ENCODE data around the gene CALM1.

The CALM1 gene

DNA sequence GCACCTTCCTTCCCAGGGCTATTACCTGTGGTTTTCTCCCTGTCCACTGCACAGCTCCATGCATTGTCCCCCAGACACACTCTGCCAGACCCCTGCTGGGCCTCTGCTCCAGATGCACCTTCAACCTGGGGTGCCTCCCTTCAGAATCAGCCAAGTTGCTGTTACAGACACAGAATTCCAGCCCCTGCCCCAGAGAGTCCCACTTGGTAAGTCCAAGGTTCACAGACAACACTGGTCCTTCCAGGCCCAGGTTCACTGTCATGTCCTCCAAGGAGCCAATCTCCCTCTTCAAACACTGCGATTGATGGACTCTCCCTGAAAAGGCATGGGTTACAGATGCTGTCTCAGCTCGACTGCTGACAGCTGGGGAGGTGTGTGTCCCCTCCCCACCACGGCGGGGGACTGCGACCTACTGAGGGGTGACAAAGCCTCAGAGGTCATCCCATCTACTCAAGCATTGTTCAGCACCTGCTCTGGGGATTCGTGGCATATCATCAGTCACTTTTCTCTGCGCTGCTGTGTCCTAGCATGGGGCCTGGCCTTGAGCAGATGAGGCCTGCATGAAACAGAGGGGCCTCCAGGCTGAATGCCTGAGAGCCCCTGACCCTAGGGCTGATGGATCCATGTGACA, 24.3 kb downstream of the CALM1 start:
- H3K4me2 ChIP-seq (ENCODE audit: low read length), result no peak overlapping the region
- no peaks in the 10 kb centered on the region for H3K36me3 ChIP-seq (ENCODE audit: control insufficient read depth, low read length)
- H3K79me2 ChIP-seq (ENCODE audit: control insufficient read depth, low read length), result no peaks in the 10 kb centered on the region
- H3K9me2 ChIP-seq (replicated peaks; ENCODE audit: control insufficient read depth, low read length), result no peaks in the 10 kb centered on the region
- no peaks in the 10 kb centered on the region for H3K4me1 ChIP-seq (ENCODE audit: control insufficient read depth, low read length)
- H3K4me3 ChIP-seq (ENCODE audit: low read length), result no peak overlapping the region
- no peaks in the 10 kb centered on the region for H3K27me3 ChIP-seq (ENCODE audit: control insufficient read depth, low read length)
- H3F3A ChIP-seq (ENCODE audit: control insufficient read depth, insufficient read depth), result no peaks in the 10 kb centered on the region
- H3K9me3 ChIP-seq (ENCODE audit: control insufficient read depth, insufficient read depth, low read length), result no peaks in the 10 kb centered on the region
- H4K20me1 ChIP-seq (ENCODE audit: control insufficient read depth, insufficient read depth, low read depth, low read length), result no peaks in the 10 kb centered on the region
- no peak for TF ChIP-seq EZH2phosphoT487 (IDR thresholded peaks at IDR 0.05; ENCODE audit: borderline replicate concordance, low read length)
- no peak for TF ChIP-seq CTCF (IDR thresholded peaks at IDR 0.05; ENCODE audit: low read depth, low read length, poor library complexity, severe bottlenecking)
- H3K27ac ChIP-seq (ENCODE audit: low read depth, low read length), result no peak overlapping the region

GRCh38 chr14:90421632-90422020, 24.8 kb downstream of the CALM1 start:
- Histone ChIP-seq H3K9me3 (ENCODE audit: control insufficient read depth, insufficient read depth, low read length) (no peaks in the 10 kb centered on the region), H3K79me2 (ENCODE audit: control insufficient read depth, low read length) (no peaks in the 10 kb centered on the region), H3K4me2 (ENCODE audit: low read length) (no peak overlapping the region), H3F3A (ENCODE audit: control insufficient read depth, insufficient read depth) (no peaks in the 10 kb centered on the region), H3K4me1 (ENCODE audit: control insufficient read depth, low read length) (no peaks in the 10 kb centered on the region), H3K27me3 (ENCODE audit: control insufficient read depth, low read length) (no peaks in the 10 kb centered on the region), H4K20me1 (ENCODE audit: control insufficient read depth, insufficient read depth, low read depth, low read length) (no peaks in the 10 kb centered on the region), H3K4me3 (ENCODE audit: low read length) (no peak overlapping the region), H3K9me2 (replicated peaks; ENCODE audit: control insufficient read depth, low read length) (no peaks in the 10 kb centered on the region), H3K27ac (ENCODE audit: low read depth, low read length) (no peak overlapping the region), H3K36me3 (ENCODE audit: control insufficient read depth, low read length) (no peaks in the 10 kb centered on the region)
- TF ChIP-seq EZH2phosphoT487 (IDR thresholded peaks at IDR 0.05; ENCODE audit: borderline replicate concordance, low read length) (no peak), CTCF (IDR thresholded peaks at IDR 0.05; ENCODE audit: low read depth, low read length, poor library complexity, severe bottlenecking) (no peak)

GRCh38 chr14:90423166-90423565, 26.3 kb downstream of the CALM1 start:
- Histone ChIP-seq H3K9me3 (ENCODE audit: control insufficient read depth, insufficient read depth, low read length) (no peaks in the 10 kb centered on the region), H3K4me1 (ENCODE audit: control insufficient read depth, low read length) (no peaks in the 10 kb centered on the region), H3K4me3 (ENCODE audit: low read length) (no peak overlapping the region), H3K27ac (ENCODE audit: low read depth, low read length) (no peak overlapping the region), H3K27me3 (ENCODE audit: control insufficient read depth, low read length) (no peaks in the 10 kb centered on the region), H3K4me2 (ENCODE audit: low read length) (no peak overlapping the region), H3F3A (ENCODE audit: control insufficient read depth, insufficient read depth) (no peaks in the 10 kb centered on the region), H3K36me3 (ENCODE audit: control insufficient read depth, low read length) (no peaks in the 10 kb centered on the region), H4K20me1 (ENCODE audit: control insufficient read depth, insufficient read depth, low read depth, low read length) (no peaks in the 10 kb centered on the region), H3K9me2 (replicated peaks; ENCODE audit: control insufficient read depth, low read length) (no peaks in the 10 kb centered on the region), H3K79me2 (ENCODE audit: control insufficient read depth, low read length) (no peaks in the 10 kb centered on the region)
- TF ChIP-seq EZH2phosphoT487 (IDR thresholded peaks at IDR 0.05; ENCODE audit: borderline replicate concordance, low read length) (no peak), CTCF (IDR thresholded peaks at IDR 0.05; ENCODE audit: low read depth, low read length, poor library complexity, severe bottlenecking) (no peak)
